CD1c-positive myeloid dendritic cell (primary cell): ENCODE results near the gene NGEF.
"Not testable (repeated sequence)": the region's sequence is repeated elsewhere in the genome, so short reads cannot be mapped to it uniquely, and the experiment has no call there.

Experiments
- DNase-seq: peaks from one replicate; pipeline ENCODE4 v3.0.0-alpha.2; 2016; ENCODE audit errors: extremely low spot score

NGEF gene

GRCh38 chr2:232871835-232872736 is 141.0 kb downstream of the NGEF start:
- DNase-seq, result no peak

GRCh38 chr2:232871418-232871834 is 141.6 kb downstream of the NGEF start:
- DNase-seq, result no peak

- no peak for DNase-seq
Measured at GRCh38 chr2:232870766-232871371, 142.2 kb downstream of the NGEF start.

- no peak for DNase-seq
Measured at GRCh38 chr2:232870018-232870765, 142.9 kb downstream of the NGEF start, which contains the start of gene SNORC. SNORC (plus strand) TSS chr2:232870264; CDS start chr2:232870342, 78 bp downstream.

- DNase-seq, result no peak
Measured at GRCh38 chr2:232869138-232870017, 143.7 kb downstream of the NGEF start.

- DNase-seq, result no peak
Measured at GRCh38 chr2:232866104-232866503, 147.0 kb downstream of the NGEF start.

- no peak for DNase-seq
Measured at GRCh38 chr2:232865165-232865564, 147.9 kb downstream of the NGEF start.

GRCh38 chr2:232863996-232864395 is 149.1 kb downstream of the NGEF start:
- DNase-seq, result no peak

- no peak for DNase-seq
Measured at GRCh38 chr2:232861353-232861752, 151.7 kb downstream of the NGEF start.

- no peak for DNase-seq
Measured at GRCh38 chr2:232860593-232861241, 152.3 kb downstream of the NGEF start.

GRCh38 chr2:232859385-232859916 is 153.6 kb downstream of the NGEF start:
- DNase-seq, result no peak

GRCh38 chr2:232857158-232857563 is 155.9 kb downstream of the NGEF start:
- no peak for DNase-seq

- peak; percentile 5 for DNase-seq
Measured at GRCh38 chr2:232854082-232854481, 159.0 kb downstream of the NGEF start.

GRCh38 chr2:232852676-232853075 is 160.4 kb downstream of the NGEF start:
- DNase-seq, result no peak

GRCh38 chr2:232852081-232852480 is 161.0 kb downstream of the NGEF start:
- DNase-seq, result not testable (repeated sequence)

- no peak for DNase-seq
Measured at GRCh38 chr2:232850039-232850438, 163.0 kb downstream of the NGEF start.

- DNase-seq, result no peak
Measured at GRCh38 chr2:232846055-232846454, 167.0 kb downstream of the NGEF start.

GRCh38 chr2:232843834-232844233 is 169.2 kb downstream of the NGEF start:
- DNase-seq, result no peak

- no peak for DNase-seq
Measured at GRCh38 chr2:232842689-232843088, 170.4 kb downstream of the NGEF start.

GRCh38 chr2:232839411-232840079 is 173.5 kb downstream of the NGEF start:
- peak; percentile 82 for DNase-seq
